ENCODE measurements around the gene OSBPL6. TPM values are rescaled to one million over a fixed set of nuclear protein-coding genes. Genes with fewer than 3 reads are reported as not detected.

The OSBPL6 gene
- total and polyA plus RNA-seq, 2 of the 13 experiments (the other 11 are each of a cell fraction or from before 2014, with no cell fraction given): 0.03 to 0.11 TPM

GRCh38 chr2:178380763-178381162 is 186.5 kb downstream of the OSBPL6 start (continued):
- TF ChIP-seq ZBTB40 (IDR thresholded peaks at IDR 0.05): no peak
- no peak for TF ChIP-seq ZBTB40 (CRISPR knock-in tag; IDR thresholded peaks at IDR 0.05)
- TF ChIP-seq ZNF34 (CRISPR knock-in tag; IDR thresholded peaks at IDR 0.05; ENCODE audit: borderline replicate concordance): no peak

GRCh38 chr2:178383718-178384117 is 189.4 kb downstream of the OSBPL6 start:
- no peak overlapping the region for H3K27ac ChIP-seq (ENCODE audit: extremely low read length, insufficient read depth, low read length)
- no peaks in the 10 kb centered on the region for H4K20me1 ChIP-seq (ENCODE audit: insufficient read depth, low read length)
- DNase-seq (ENCODE audit: low spot score) (no peak), ATAC-seq (no peak), FAIRE-seq (no peak)
- no peaks in the 10 kb centered on the region for H3K36me3 ChIP-seq (replicated peaks in 1 of 2; ENCODE audit: control insufficient read depth in 1 of 2, insufficient read depth in 2 of 2, low read length in 2 of 2)
- TF ChIP-seq MAFF (IDR thresholded peaks at IDR 0.05; ENCODE audit: low read depth, low read length): peak; percentile 27; the same call in 1 of the 2 replicates
- TF ChIP-seq ZBTB8A (CRISPR knock-in tag; IDR thresholded peaks at IDR 0.05; ENCODE audit: borderline replicate concordance, low read depth): no peak
- peak; percentile 59 to 73 for TF ChIP-seq MAFK (conservative IDR thresholded peaks at IDR 0.05 in 1 of 2, IDR thresholded peaks at IDR 0.05 in 1 of 2; ENCODE audit: low read length in 2 of 2)
- no peak overlapping the region for H3K9ac ChIP-seq (ENCODE audit: insufficient read depth, low read depth, low read length)
- CTCF ChIA-PET (ENCODE audit: low intra/inter-chr PET ratio, low total read pairs): no interaction called here
- no peak overlapping the region for H3K4me3 ChIP-seq (replicated peaks in 1 of 3; ENCODE audit: insufficient read depth in 1 of 3, low read depth in 2 of 3, low read length in 3 of 3)
- no peak overlapping the region for H3K4me2 ChIP-seq (ENCODE audit: low read depth, low read length)
- H3K9me3 ChIP-seq (ENCODE audit: low read length): no peaks in the 10 kb centered on the region
- H2AFZ ChIP-seq (ENCODE audit: low read length): no peak overlapping the region
- BruUV-seq (replicated peaks): no TSS peak
- H3K79me2 ChIP-seq (ENCODE audit: insufficient read depth, low read length): no peaks in the 10 kb centered on the region
- 46% methylated on average over 5 of the region's 5 CpGs for WGBS (ENCODE audit: low lambda C conversion rate)
- in situ Hi-C loops (cut with HindIII; ENCODE audit: extremely low pct_ligation_motif_present, low pct_unique_long_range_greater_than_20kb) (no loop called here), intact Hi-C loops (cut with micrococcal nuclease; ENCODE audit: unreplicated experiment) (no loop called here)
- no peaks in the 10 kb centered on the region for H3K27me3 ChIP-seq (ENCODE audit: control insufficient read depth in 1 of 2, insufficient read depth in 2 of 2, low read length in 2 of 2)
- H3K4me1 ChIP-seq (ENCODE audit: insufficient read depth, low read length): no peaks in the 10 kb centered on the region
- POLR2A ChIA-PET: no interaction called here
